HG03571 (cell line): ENCODE results near the gene C1QTNF7.

Experiments used
- ATAC-seq: cut with Tn5 transposase; IDR thresholded peaks from one replicate; pipeline ENCODE4 v1.9.1; 2021; ENCODE audit not compliant: unreplicated experiment

Gene C1QTNF7

GRCh38 chr4:15413623-15414019, 14.2 kb upstream of the C1QTNF7 start:
- no peak for ATAC-seq

GRCh38 chr4:15414551-15415091, 13.2 kb upstream of the C1QTNF7 start:
- ATAC-seq: no peak

- no peak for ATAC-seq
Observed at GRCh38 chr4:15416357-15417232, 11.2 kb upstream of the C1QTNF7 start.

- no peak for ATAC-seq
Observed at GRCh38 chr4:15417233-15417660, 10.6 kb upstream of the C1QTNF7 start.

GRCh38 chr4:15418956-15419355, 8.9 kb upstream of the C1QTNF7 start:
- ATAC-seq: no peak

- ATAC-seq: no peak
Observed at GRCh38 chr4:15420642-15421041, 7.2 kb upstream of the C1QTNF7 start.

- no peak for ATAC-seq
Observed at GRCh38 chr4:15423285-15423711, 4.5 kb upstream of the C1QTNF7 start.

GRCh38 chr4:15425520-15425919, 2.3 kb upstream of the C1QTNF7 start:
- ATAC-seq: no peak

GRCh38 chr4:15427161-15427560, 672 bp upstream of the C1QTNF7 start:
- no peak for ATAC-seq

- no peak for ATAC-seq
Observed at GRCh38 chr4:15428611-15429010, 778 bp downstream of the C1QTNF7 start.

- ATAC-seq: no peak
Observed at GRCh38 chr4:15434091-15434490, 6.3 kb downstream of the C1QTNF7 start.

- no peak for ATAC-seq
Observed at GRCh38 chr4:15434676-15435075, 6.8 kb downstream of the C1QTNF7 start.

- ATAC-seq: no peak
Observed at GRCh38 chr4:15436513-15436912, 8.7 kb downstream of the C1QTNF7 start.

- ATAC-seq: no peak
Observed at GRCh38 chr4:15438939-15439524, 11.2 kb downstream of the C1QTNF7 start.

GRCh38 chr4:15443371-15444160, 15.7 kb downstream of the C1QTNF7 start:
- ATAC-seq: no peak

- ATAC-seq: no peak
Observed at GRCh38 chr4:15444276-15444675, 16.4 kb downstream of the C1QTNF7 start.

- ATAC-seq: no peak
Observed at GRCh38 chr4:15444879-15445547, 17.2 kb downstream of the C1QTNF7 start.

GRCh38 chr4:15451181-15451865, 23.5 kb downstream of the C1QTNF7 start:
- no peak for ATAC-seq

GRCh38 chr4:15451866-15452765, 24.3 kb downstream of the C1QTNF7 start:
- no peak for ATAC-seq
